GM12878 (cell line): ENCODE measurements around the gene GSE1. TPM values are rescaled to one million over a fixed set of nuclear protein-coding genes. Genes with fewer than 3 reads are reported as not detected.

ENCODE experiments used
- ATAC-seq: fragments of 200-7000 bp; cut with Tn5 transposase; 3 replicates; pipeline ENCODE4 v1.9.1; 2020; ENCODE audit warnings: mild to moderate bottlenecking, moderate library complexity
- BruUV-seq: library from RNA; stranded (reverse); fragments of 400-500 nt; replicated peaks from 2 replicates; lab custom pipeline; 2021; lab: Mats Ljungman, UMichigan
- CTCF ChIA-PET: fragments of 300-600 bp; sonication (Branson Sonifier 250); formaldehyde crosslinking; extraction: SDS; loops from one replicate; lab custom pipeline; 2021; ENCODE audit warnings: inconsistent platforms; lab: Yijun Ruan, JAX
- POLR2A ChIA-PET: fragments of 350-600 bp; formaldehyde crosslinking; extraction: SDS; loops from one replicate; lab custom pipeline; 2021; ENCODE audit warnings: inconsistent platforms; lab: Charles Lee
- RAD21 ChIA-PET: fragments of 300-600 bp; sonication (Branson Sonifier 250); formaldehyde crosslinking; loops from one replicate; lab custom pipeline; 2023; ENCODE audit warnings: antibody characterized with exemption; ENCODE audit not compliant: unreplicated experiment; lab: Charles Lee
- SMC1A ChIA-PET: fragments of 300-600 bp; sonication (Branson Sonifier 250); formaldehyde crosslinking; loops from one replicate; lab custom pipeline; 2023; ENCODE audit not compliant: unreplicated experiment, uncharacterized antibody; lab: Charles Lee
- DNase-seq: peaks from one replicate; pipeline ENCODE4 v3.0.0-alpha.2; 2011; ENCODE audit warnings: low read depth, low spot score
- FAIRE-seq: peaks from 3 replicates; lab custom pipeline; 2011; peaks lifted over from hg19 to GRCh38; lab: Jason Lieb, UNC
- H2AFZ ChIP-seq: 2 replicates; pipeline ENCODE4 v1.6.0; 2011; ENCODE audit warnings: low read depth, low read length, control low read depth; ENCODE audit not compliant: control insufficient read depth
- H3K27ac ChIP-seq: 2 replicates; pipeline ENCODE4 v1.5.1; 2011; ENCODE audit warnings: control low read depth; ENCODE audit not compliant: control insufficient read depth, insufficient read depth
- H3K27me3 ChIP-seq, 2 experiments: replicated peaks in 1 of 2; 2 replicates each; pipeline versions ENCODE4 v1.6.0 to v1.6.1; 2011; ENCODE audit warnings: low read length in 1 of 2; ENCODE audit not compliant: control insufficient read depth in 2 of 2, insufficient read depth in 2 of 2
- H3K36me3 ChIP-seq, 2 experiments: 2 replicates each; pipeline ENCODE4 v1.5.1; 2011; ENCODE audit warnings: low read length in 1 of 2; ENCODE audit not compliant: control insufficient read depth in 2 of 2, insufficient read depth in 2 of 2
- H3K4me1 ChIP-seq: 2 replicates; pipeline ENCODE4 v1.6.1; 2011; ENCODE audit warnings: mild to moderate bottlenecking, low read length, moderate library complexity, mixed read lengths; ENCODE audit not compliant: control insufficient read depth, insufficient read depth
- H3K4me2 ChIP-seq: 2 replicates; pipeline ENCODE4 v1.6.0; 2011; ENCODE audit warnings: control low read depth; ENCODE audit not compliant: control insufficient read depth, insufficient read depth
- H3K4me3 ChIP-seq: fragments of 200-600 bp; sonication (generic); 2 replicates; pipeline ENCODE4 v1.5.1; 2016
- H3K79me2 ChIP-seq: 2 replicates; pipeline ENCODE4 v1.6.0; 2011; ENCODE audit warnings: low read length; ENCODE audit not compliant: control insufficient read depth, insufficient read depth
- H3K9ac ChIP-seq: 2 replicates; pipeline ENCODE4 v1.8.0; 2011; ENCODE audit warnings: low read length, control low read depth, mixed read lengths; ENCODE audit not compliant: control insufficient read depth, insufficient read depth
- H3K9me3 ChIP-seq: replicated peaks from 3 replicates; pipeline ENCODE4 v1.5.1; 2011; ENCODE audit warnings: mild to moderate bottlenecking, low read length; ENCODE audit not compliant: control insufficient read depth, insufficient read depth
- H4K20me1 ChIP-seq: 2 replicates; pipeline ENCODE4 v1.6.0; 2011; ENCODE audit not compliant: control insufficient read depth, insufficient read depth
- BCL3 ChIP-seq: IDR thresholded peaks from 2 replicates; pipeline ENCODE4 v1.6.1; 2011; ENCODE audit warnings: borderline replicate concordance, low read depth, mild to moderate bottlenecking, moderate library complexity, low read length; ENCODE audit not compliant: insufficient read depth, poor library complexity, severe bottlenecking
- CBFB ChIP-seq: IDR thresholded peaks from 2 replicates; pipeline ENCODE4 v1.6.1; 2016; ENCODE audit warnings: antibody characterized with exemption, low read depth
- CEBPZ ChIP-seq: fragments of 150-350 bp; IDR thresholded peaks from 2 replicates; pipeline ENCODE4 v1.6.1; 2016; ENCODE audit warnings: low read depth, low read length
- ETV6 ChIP-seq, 2 experiments: fragments of 450-650 bp in 1 of 2; IDR thresholded peaks in 1 of 2; conservative IDR thresholded peaks in 1 of 2; 2 replicates each; pipeline ENCODE4 v1.6.1; 2014; ENCODE audit warnings: antibody characterized with exemption in 1 of 2, borderline replicate concordance in 1 of 2, low read depth in 1 of 2, mild to moderate bottlenecking in 1 of 2, moderate library complexity in 1 of 2
- HDGF ChIP-seq: fragments of 450-650 bp; IDR thresholded peaks from 2 replicates; pipeline ENCODE4 v1.6.1; 2016; ENCODE audit warnings: antibody characterized with exemption
- POLR2A ChIP-seq: IDR thresholded peaks from 2 replicates; pipeline ENCODE4 v1.6.1; 2011; ENCODE audit warnings: low read depth, mild to moderate bottlenecking, low read length
- SIN3A ChIP-seq: IDR thresholded peaks from 2 replicates; pipeline ENCODE4 v1.6.1; 2012; ENCODE audit warnings: low read depth, low read length, improper control_type of control experiment
- SREBF1 ChIP-seq: IDR thresholded peaks from 2 replicates; pipeline ENCODE4 v1.6.1; 2012; ENCODE audit warnings: mild to moderate bottlenecking, low read length
- YY1 ChIP-seq: IDR thresholded peaks from 2 replicates; pipeline ENCODE4 v1.6.1; 2011; ENCODE audit warnings: low read depth, mild to moderate bottlenecking, low read length
- WGBS: methylation state at CpG from one replicate; pipeline ENCODE4 v1.1.6; 2016; ENCODE audit warnings: low lambda C conversion rate; ENCODE audit not compliant: insufficient replicate concordance, insufficient coverage; ENCODE audit errors: missing lambda C conversion rate; 5-methylcytosine and 5-hydroxymethylcytosine counted together
- in situ Hi-C: fragments of 300-500 bp; cut with MboI; formaldehyde crosslinking; loops from 9 replicates; pipeline ENCODE4 v1.14.3; 2018; ENCODE audit warnings: mixed read lengths
- intact Hi-C: fragments of 100-400 bp; cut with micrococcal nuclease; formaldehyde crosslinking; loops from one replicate; pipeline ENCODE4 v1.14.2; 2022; ENCODE audit not compliant: unreplicated experiment
- polyA plus RNA-seq, 11 experiments: library from polyadenylated mRNA; depleted of rRNA in 4 of 11; unstranded in 6 of 11; stranded (reverse) in 5 of 11; fragments of >200 nt; fragmentation: Nextera tagmentation in 4 of 11; fragmentation: Illumina TruSeq in 1 of 11; extraction: Ambion mirVana in 4 of 11; extraction: Trizol in 1 of 11; gene quantifications; 1 replicate in 1 of 11; 2 replicates in 10 of 11; pipeline versions ENCODE4 v1.2.1 to v1.2.3, GENCODE V29; 2011 to 2016; ENCODE audit warnings: inconsistent platforms in 2 of 11, missing spikeins in 2 of 11, low read depth in 1 of 11
- total RNA-seq, 4 experiments: library from RNA; depleted of rRNA in 3 of 4; stranded (reverse); fragments of >200 nt in 3 of 4; fragmentation: Illumina TruSeq in 1 of 4; extraction: Trizol in 1 of 4; gene quantifications; 2 replicates each; pipeline versions ENCODE4 v1.2.1 to v1.2.3, GENCODE V29; 2013 to 2021
- TF ChIP-seq, protein P1 (sequence below): fragments of 450-650 bp; IDR thresholded peaks from 2 replicates; pipeline ENCODE4 v1.6.1; 2016; ENCODE audit warnings: mild to moderate bottlenecking, moderate library complexity, borderline replicate concordance
- TF ChIP-seq, protein P2 (sequence below): IDR thresholded peaks from 2 replicates; pipeline ENCODE4 v1.6.1; 2012; ENCODE audit warnings: low read length, inconsistent platforms

The GSE1 gene
- total and polyA plus RNA-seq, 10 of the 15 experiments (the other 5 are each of a cell fraction or from before 2014, with no cell fraction given): 4.6 to 58.7 (median 18.2) TPM

- TF ChIP-seq, protein P1, sequence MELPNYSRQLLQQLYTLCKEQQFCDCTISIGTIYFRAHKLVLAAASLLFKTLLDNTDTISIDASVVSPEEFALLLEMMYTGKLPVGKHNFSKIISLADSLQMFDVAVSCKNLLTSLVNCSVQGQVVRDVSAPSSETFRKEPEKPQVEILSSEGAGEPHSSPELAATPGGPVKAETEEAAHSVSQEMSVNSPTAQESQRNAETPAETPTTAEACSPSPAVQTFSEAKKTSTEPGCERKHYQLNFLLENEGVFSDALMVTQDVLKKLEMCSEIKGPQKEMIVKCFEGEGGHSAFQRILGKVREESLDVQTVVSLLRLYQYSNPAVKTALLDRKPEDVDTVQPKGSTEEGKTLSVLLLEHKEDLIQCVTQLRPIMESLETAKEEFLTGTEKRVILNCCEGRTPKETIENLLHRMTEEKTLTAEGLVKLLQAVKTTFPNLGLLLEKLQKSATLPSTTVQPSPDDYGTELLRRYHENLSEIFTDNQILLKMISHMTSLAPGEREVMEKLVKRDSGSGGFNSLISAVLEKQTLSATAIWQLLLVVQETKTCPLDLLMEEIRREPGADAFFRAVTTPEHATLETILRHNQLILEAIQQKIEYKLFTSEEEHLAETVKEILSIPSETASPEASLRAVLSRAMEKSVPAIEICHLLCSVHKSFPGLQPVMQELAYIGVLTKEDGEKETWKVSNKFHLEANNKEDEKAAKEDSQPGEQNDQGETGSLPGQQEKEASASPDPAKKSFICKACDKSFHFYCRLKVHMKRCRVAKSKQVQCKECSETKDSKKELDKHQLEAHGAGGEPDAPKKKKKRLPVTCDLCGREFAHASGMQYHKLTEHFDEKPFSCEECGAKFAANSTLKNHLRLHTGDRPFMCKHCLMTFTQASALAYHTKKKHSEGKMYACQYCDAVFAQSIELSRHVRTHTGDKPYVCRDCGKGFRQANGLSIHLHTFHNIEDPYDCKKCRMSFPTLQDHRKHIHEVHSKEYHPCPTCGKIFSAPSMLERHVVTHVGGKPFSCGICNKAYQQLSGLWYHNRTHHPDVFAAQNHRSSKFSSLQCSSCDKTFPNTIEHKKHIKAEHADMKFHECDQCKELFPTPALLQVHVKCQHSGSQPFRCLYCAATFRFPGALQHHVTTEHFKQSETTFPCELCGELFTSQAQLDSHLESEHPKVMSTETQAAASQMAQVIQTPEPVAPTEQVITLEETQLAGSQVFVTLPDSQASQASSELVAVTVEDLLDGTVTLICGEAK: no peak
- TF ChIP-seq HDGF (no peak), CBFB (no peak), SREBF1 (no peak)
Measured at GRCh38 chr16:85675251-85675874, 62.2 kb downstream of the GSE1 start (continued).

DNA sequence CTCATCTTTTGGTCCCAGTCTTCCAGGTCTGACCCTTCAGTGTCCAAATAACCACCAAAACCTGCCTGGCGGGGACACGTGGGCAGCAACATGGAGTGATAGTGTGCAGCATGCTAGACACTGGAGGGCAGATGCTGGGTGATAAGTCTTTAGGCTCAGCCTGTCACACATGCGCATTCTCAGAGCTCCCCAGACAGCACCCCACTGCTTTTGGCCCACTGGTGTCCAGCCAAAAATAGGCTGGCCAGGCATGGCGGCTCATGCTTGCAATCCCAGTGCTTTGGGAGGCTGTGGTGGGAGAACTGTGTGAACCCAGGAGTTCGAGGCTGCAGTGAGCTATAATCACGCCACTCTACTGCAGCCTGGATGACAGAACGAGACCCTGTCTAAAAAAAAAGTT, 63.3 kb downstream of the GSE1 start:
- 97% methylated on average over 7 of the region's 7 CpGs for WGBS
- no peaks in the 10 kb centered on the region for H3K9me3 ChIP-seq
- ATAC-seq (no peak), DNase-seq (no peak), FAIRE-seq (no peak)
- no peaks in the 10 kb centered on the region; the same call in none of the 2 replicates for H3K79me2 ChIP-seq
- CTCF ChIA-PET: interaction anchor here (0.8 to 5.5 kb wide), 6 partner anchors 10 to 84 kb away, joined by 3 to 36 read pairs (median 4); no protein-coding TSS in a partner anchor
- SMC1A ChIA-PET: no interaction called here
- in situ Hi-C loops: no loop called here
- RAD21 ChIA-PET: interaction anchor here (1.9 kb wide), 1 partner anchor 9 kb away, joined by 6 read pairs; no protein-coding TSS in a partner anchor
- H3K4me3 ChIP-seq: no peak overlapping the region
- intact Hi-C loops: loop anchor here (5.0 kb wide), 1 partner anchor 41 kb away; no protein-coding TSS in a partner anchor
- H3K9ac ChIP-seq: no peak overlapping the region
- no peak overlapping the region for H2AFZ ChIP-seq
- H3K36me3 ChIP-seq: peaks cover 40 to 50% of the 10 kb centered on the region in 2 experiments
- BruUV-seq: no TSS peak
- POLR2A ChIA-PET: no interaction called here
- H3K4me1 ChIP-seq: peaks cover 21% of the 10 kb centered on the region
- no peaks in the 10 kb centered on the region for H3K27me3 ChIP-seq
- H3K27ac ChIP-seq: no peak overlapping the region
- peaks cover 2% of the 10 kb centered on the region; the same call in 1 of the 2 replicates for H4K20me1 ChIP-seq
- no peak overlapping the region for H3K4me2 ChIP-seq
- TF ChIP-seq, protein P2, sequence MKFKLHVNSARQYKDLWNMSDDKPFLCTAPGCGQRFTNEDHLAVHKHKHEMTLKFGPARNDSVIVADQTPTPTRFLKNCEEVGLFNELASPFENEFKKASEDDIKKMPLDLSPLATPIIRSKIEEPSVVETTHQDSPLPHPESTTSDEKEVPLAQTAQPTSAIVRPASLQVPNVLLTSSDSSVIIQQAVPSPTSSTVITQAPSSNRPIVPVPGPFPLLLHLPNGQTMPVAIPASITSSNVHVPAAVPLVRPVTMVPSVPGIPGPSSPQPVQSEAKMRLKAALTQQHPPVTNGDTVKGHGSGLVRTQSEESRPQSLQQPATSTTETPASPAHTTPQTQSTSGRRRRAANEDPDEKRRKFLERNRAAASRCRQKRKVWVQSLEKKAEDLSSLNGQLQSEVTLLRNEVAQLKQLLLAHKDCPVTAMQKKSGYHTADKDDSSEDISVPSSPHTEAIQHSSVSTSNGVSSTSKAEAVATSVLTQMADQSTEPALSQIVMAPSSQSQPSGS: no peak
- no peak for TF ChIP-seq YY1
- TF ChIP-seq SREBF1: no peak
- no peak for TF ChIP-seq SIN3A
- TF ChIP-seq BCL3: peak; percentile 13
- TF ChIP-seq ETV6 (conservative IDR thresholded peaks at IDR 0.05 in 1 of 2, IDR thresholded peaks at IDR 0.05 in 1 of 2; ENCODE audit: borderline replicate concordance in 1 of 2, low read depth in 1 of 2): no peak
- TF ChIP-seq POLR2A: peak; percentile 28; the same call in 1 of the 2 replicates
- no peak for TF ChIP-seq CEBPZ
